Endothelial cell of umbilical vein (primary cell): ENCODE results near the gene SYNPR. TPM values are rescaled to one million over a fixed set of nuclear protein-coding genes. Genes with fewer than 3 reads are reported as not detected.

Source experiments
- BruUV-seq: library from RNA; stranded (reverse); fragments of 400-500 nt; replicated peaks from 2 replicates; lab custom pipeline; 2021; lab: Mats Ljungman, UMichigan
- CTCF ChIA-PET: fragments of 300-600, 350-600 bp; sonication (Branson Sonifier 250); formaldehyde crosslinking; loops from one replicate; lab custom pipeline; 2021; ENCODE audit warnings: antibody characterized with exemption, inconsistent platforms; lab: Charles Lee
- POLR2A ChIA-PET: fragments of 300-600, 350-600 bp; sonication (Branson Sonifier 250); formaldehyde crosslinking; loops from one replicate; lab custom pipeline; 2021; ENCODE audit warnings: antibody characterized with exemption, inconsistent platforms; lab: Charles Lee
- DNase-seq: peaks from one replicate; pipeline ENCODE4 v3.0.0-alpha.2; 2011; ENCODE audit warnings: low read depth, low spot score
- FAIRE-seq: peaks from 2 replicates; lab custom pipeline; 2011; peaks lifted over from hg19 to GRCh38; lab: Jason Lieb, UNC
- H2AFZ ChIP-seq: 2 replicates; pipeline ENCODE4 v1.6.0; 2012; ENCODE audit warnings: low read depth, low read length, control low read depth, inconsistent platforms
- H3K27ac ChIP-seq: 2 replicates; pipeline ENCODE4 v1.5.1; 2011; ENCODE audit warnings: low read depth, mild to moderate bottlenecking, control low read depth, low read length, moderate library complexity; ENCODE audit not compliant: insufficient read depth
- H3K27me3 ChIP-seq, 2 experiments: 2 replicates each; pipeline versions ENCODE4 v1.6.0 to v1.6.1; 2011; ENCODE audit warnings: low read length in 2 of 2, mixed read lengths in 1 of 2; ENCODE audit not compliant: control insufficient read depth in 2 of 2, insufficient read depth in 2 of 2
- H3K36me3 ChIP-seq, 2 experiments: 2 replicates in 1 of 2; 3 replicates in 1 of 2; pipeline ENCODE4 v1.5.1; 2011; ENCODE audit warnings: low read length in 2 of 2, mild to moderate bottlenecking in 1 of 2, moderate library complexity in 1 of 2; ENCODE audit not compliant: control insufficient read depth in 2 of 2, insufficient read depth in 2 of 2; ENCODE audit errors: extremely low read depth in 1 of 2
- H3K4me1 ChIP-seq: 3 replicates; pipeline ENCODE4 v1.5.1; 2011; ENCODE audit warnings: mild to moderate bottlenecking, low read length; ENCODE audit not compliant: control insufficient read depth, insufficient read depth; ENCODE audit errors: extremely low read depth
- H3K4me2 ChIP-seq: 2 replicates; pipeline ENCODE4 v1.6.1; 2011; ENCODE audit warnings: low read length, control low read depth, mixed read lengths; ENCODE audit not compliant: insufficient read depth
- H3K4me3 ChIP-seq, 3 experiments: fragments of 200-600 bp in 1 of 3; sonication (generic), shearing (Covaris generic) in 1 of 3; replicated peaks in 1 of 3; 2 replicates each; pipeline ENCODE4 v1.5.1; 2011 to 2016; ENCODE audit warnings: control low read depth in 3 of 3, low read length in 3 of 3, mild to moderate bottlenecking in 2 of 3, inconsistent platforms in 1 of 3, low read depth in 1 of 3, moderate library complexity in 1 of 3; ENCODE audit not compliant: insufficient read depth in 1 of 3
- H3K79me2 ChIP-seq: 2 replicates; pipeline ENCODE4 v1.6.0; 2012; ENCODE audit warnings: low read length, inconsistent platforms; ENCODE audit not compliant: control insufficient read depth, insufficient read depth
- H3K9ac ChIP-seq: replicated peaks from 2 replicates; pipeline ENCODE3; 2011; ENCODE audit warnings: low read length, control low read depth; ENCODE audit not compliant: insufficient read depth; ENCODE audit errors: extremely low read depth
- H3K9me1 ChIP-seq: replicated peaks from 3 replicates; pipeline ENCODE4 v1.6.0; 2011; ENCODE audit warnings: mild to moderate bottlenecking, low read length; ENCODE audit not compliant: control insufficient read depth, insufficient read depth; ENCODE audit errors: extremely low read depth
- H3K9me3 ChIP-seq: replicated peaks from 2 replicates; pipeline ENCODE4 v1.5.1; 2012; ENCODE audit warnings: low read length, inconsistent platforms; ENCODE audit not compliant: control insufficient read depth, insufficient read depth
- H4K20me1 ChIP-seq: replicated peaks from 2 replicates; pipeline ENCODE3; 2011; ENCODE audit warnings: mild to moderate bottlenecking, low read length; ENCODE audit not compliant: control insufficient read depth, insufficient read depth; ENCODE audit errors: extremely low read depth
- EZH2 ChIP-seq: IDR thresholded peaks from 2 replicates; pipeline ENCODE4 v1.6.1; 2012; ENCODE audit warnings: borderline replicate concordance, low read depth, mild to moderate bottlenecking, moderate library complexity, low read length, inconsistent platforms; ENCODE audit not compliant: severe bottlenecking
- FOS ChIP-seq: IDR thresholded peaks from 2 replicates; pipeline ENCODE4 v1.6.1; 2011; ENCODE audit warnings: mild to moderate bottlenecking, low read length, moderate library complexity, borderline replicate concordance; ENCODE audit not compliant: insufficient read depth
- GATA2 ChIP-seq: IDR thresholded peaks from 2 replicates; pipeline ENCODE4 v1.7.0; 2011; ENCODE audit warnings: low read depth, mild to moderate bottlenecking, moderate library complexity, mixed read lengths, low read length; ENCODE audit not compliant: insufficient read length, insufficient read depth
- JUN ChIP-seq: IDR thresholded peaks from 2 replicates; pipeline ENCODE4 v1.6.1; 2011; ENCODE audit warnings: borderline replicate concordance, low read depth; ENCODE audit not compliant: insufficient read length, insufficient read depth
- MYC ChIP-seq: IDR thresholded peaks from one replicate; pipeline ENCODE4 v1.6.1; 2011; ENCODE audit warnings: mild to moderate bottlenecking, low read depth, low read length
- POLR2A ChIP-seq: IDR thresholded peaks from 2 replicates; pipeline ENCODE4 v1.6.1; 2012; ENCODE audit warnings: low read depth, mild to moderate bottlenecking, control low read depth, low read length
- POLR2AphosphoS5 ChIP-seq: IDR thresholded peaks from 2 replicates; pipeline ENCODE4 v1.6.1; 2012; ENCODE audit warnings: low read depth, mild to moderate bottlenecking, control low read depth, low read length, moderate library complexity; ENCODE audit not compliant: insufficient read depth
- dilution Hi-C: fragments of 300-500 bp; cut with MboI; formaldehyde crosslinking; loops from one replicate; pipeline ENCODE4 v1.15.0; 2019; ENCODE audit warnings: low sequenced_read_pairs; ENCODE audit not compliant: extremely low pct_ligation_motif_present
- intact Hi-C: fragments of 100-400 bp; cut with micrococcal nuclease; formaldehyde crosslinking; loops from one replicate; pipeline ENCODE4 v1.10.0; 2022
- polyA plus RNA-seq, 4 experiments: library from polyadenylated mRNA; depleted of rRNA in 3 of 4; stranded (reverse) in 3 of 4; unstranded in 1 of 4; fragments of >200 nt; gene quantifications; 2 replicates each; pipeline versions ENCODE4 v1.2.1 to v1.2.3, GENCODE V29; 2011 to 2012; ENCODE audit warnings: missing spikeins in 1 of 4
- total RNA-seq: library from RNA; stranded (reverse); gene quantifications from 2 replicates; pipeline ENCODE4 v1.2.3, GENCODE V29; 2021
- TF ChIP-seq, protein P1 (sequence below): IDR thresholded peaks from 2 replicates; pipeline ENCODE4 v1.6.1; 2011; ENCODE audit not compliant: insufficient read depth, insufficient read length
- TF ChIP-seq, protein P2 (sequence below), 2 donors: IDR thresholded peaks; 1 replicate in 1 of 2; 2 replicates in 1 of 2; pipeline ENCODE4 v1.5.1; 2011; ENCODE audit warnings: low read length in 2 of 2, mild to moderate bottlenecking in 2 of 2, moderate library complexity in 2 of 2, control low read depth in 1 of 2, inconsistent platforms in 1 of 2, low read depth in 1 of 2; ENCODE audit not compliant: insufficient read depth in 1 of 2; ENCODE audit errors: extremely low read depth in 1 of 2

SYNPR gene
- total and polyA plus RNA-seq, 2 donors (not counting 3 experiments of a cell fraction or from before 2014, with no cell fraction given): not detected

DNA sequence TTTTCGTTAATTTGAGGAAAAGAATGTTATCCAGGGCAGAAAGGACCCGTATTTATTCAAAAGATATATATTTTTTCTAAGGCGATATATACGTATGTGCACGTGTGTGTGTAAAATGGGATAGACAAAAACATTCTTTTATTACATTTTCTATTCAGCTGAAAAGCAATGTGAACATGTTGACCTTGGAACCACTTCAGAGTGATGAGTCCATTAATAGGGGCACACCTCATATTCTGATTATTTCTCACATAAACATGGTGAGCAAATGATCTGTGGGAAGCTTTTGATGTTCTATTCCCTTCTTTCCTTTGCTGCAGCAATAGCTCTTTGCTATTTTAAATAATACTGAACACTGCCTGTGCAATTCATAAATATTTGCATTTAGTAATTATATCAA is 87.6 kb downstream of the SYNPR start:
- Histone ChIP-seq H3K9ac (no peak overlapping the region), H3K4me1 (no peaks in the 10 kb centered on the region), H3K9me1 (no peaks in the 10 kb centered on the region), H3K27ac (no peak overlapping the region), H3K4me3 (no peak overlapping the region), H3K4me2 (no peak overlapping the region), H3K79me2 (no peaks in the 10 kb centered on the region), H3K9me3 (no peaks in the 10 kb centered on the region), H3K27me3 (no peaks in the 10 kb centered on the region), H4K20me1 (no peaks in the 10 kb centered on the region), H3K36me3 (no peaks in the 10 kb centered on the region), H2AFZ (no peak overlapping the region)
- intact Hi-C loops (no loop called here), dilution Hi-C loops (no loop called here)
- ChIA-PET POLR2A (no interaction called here), CTCF (interaction anchor here (1.1 kb wide), 1 partner anchor 16 kb away, joined by 4 read pairs; no protein-coding TSS in a partner anchor)
- FAIRE-seq (no peak), DNase-seq (no peak)
- TF ChIP-seq POLR2A (no peak), MYC (no peak), JUN (no peak), EZH2 (no peak), FOS (no peak), GATA2 (no peak), POLR2AphosphoS5 (no peak)
- TF ChIP-seq, protein P1, sequence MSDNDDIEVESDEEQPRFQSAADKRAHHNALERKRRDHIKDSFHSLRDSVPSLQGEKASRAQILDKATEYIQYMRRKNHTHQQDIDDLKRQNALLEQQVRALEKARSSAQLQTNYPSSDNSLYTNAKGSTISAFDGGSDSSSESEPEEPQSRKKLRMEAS: no peak
- TF ChIP-seq, protein P2, sequence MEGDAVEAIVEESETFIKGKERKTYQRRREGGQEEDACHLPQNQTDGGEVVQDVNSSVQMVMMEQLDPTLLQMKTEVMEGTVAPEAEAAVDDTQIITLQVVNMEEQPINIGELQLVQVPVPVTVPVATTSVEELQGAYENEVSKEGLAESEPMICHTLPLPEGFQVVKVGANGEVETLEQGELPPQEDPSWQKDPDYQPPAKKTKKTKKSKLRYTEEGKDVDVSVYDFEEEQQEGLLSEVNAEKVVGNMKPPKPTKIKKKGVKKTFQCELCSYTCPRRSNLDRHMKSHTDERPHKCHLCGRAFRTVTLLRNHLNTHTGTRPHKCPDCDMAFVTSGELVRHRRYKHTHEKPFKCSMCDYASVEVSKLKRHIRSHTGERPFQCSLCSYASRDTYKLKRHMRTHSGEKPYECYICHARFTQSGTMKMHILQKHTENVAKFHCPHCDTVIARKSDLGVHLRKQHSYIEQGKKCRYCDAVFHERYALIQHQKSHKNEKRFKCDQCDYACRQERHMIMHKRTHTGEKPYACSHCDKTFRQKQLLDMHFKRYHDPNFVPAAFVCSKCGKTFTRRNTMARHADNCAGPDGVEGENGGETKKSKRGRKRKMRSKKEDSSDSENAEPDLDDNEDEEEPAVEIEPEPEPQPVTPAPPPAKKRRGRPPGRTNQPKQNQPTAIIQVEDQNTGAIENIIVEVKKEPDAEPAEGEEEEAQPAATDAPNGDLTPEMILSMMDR (IDR thresholded peaks at IDR 0.05; ENCODE audit: extremely low read depth in 1 of 2, insufficient read depth in 1 of 2, low read depth in 1 of 2, low read length in 2 of 2): no peak
- BruUV-seq: no TSS peak
